HG03280 (cell line): ENCODE data around the gene SALL4.
"Not testable (repeated sequence)": the region's sequence is repeated elsewhere in the genome, so short reads cannot be mapped to it uniquely, and the experiment has no call there.

Source experiments
- ATAC-seq: cut with Tn5 transposase; IDR thresholded peaks from one replicate; pipeline ENCODE4 v1.9.1; 2021; ENCODE audit warnings: mild to moderate bottlenecking, moderate library complexity; ENCODE audit not compliant: unreplicated experiment

The SALL4 gene

GRCh38 chr20:51739722-51740249, 62.5 kb downstream of the SALL4 start:
- no peak for ATAC-seq

GRCh38 chr20:51738877-51739447, 63.4 kb downstream of the SALL4 start:
- ATAC-seq: no peak

DNA sequence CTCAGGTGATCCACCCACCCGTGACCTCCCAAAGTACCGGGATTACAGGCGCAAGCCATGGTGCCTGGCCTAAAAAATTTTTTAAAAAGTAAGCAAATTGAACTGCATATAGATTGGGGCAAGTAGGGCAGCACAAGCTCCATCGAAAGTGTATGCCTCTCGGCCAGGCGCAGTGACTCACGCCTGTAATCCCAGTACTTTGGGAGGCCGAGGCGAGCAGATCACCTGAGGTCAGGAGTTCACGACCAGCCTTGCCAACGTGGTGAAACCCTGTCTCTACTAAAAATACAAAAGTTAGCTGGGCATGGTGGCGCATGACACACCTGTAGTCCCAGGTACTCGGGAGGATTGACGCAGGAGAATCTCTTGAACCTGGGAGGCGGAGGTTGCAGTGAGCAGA, 64.1 kb downstream of the SALL4 start:
- not testable (repeated sequence) for ATAC-seq

GRCh38 chr20:51736947-51737346, 65.4 kb downstream of the SALL4 start:
- no peak for ATAC-seq

DNA sequence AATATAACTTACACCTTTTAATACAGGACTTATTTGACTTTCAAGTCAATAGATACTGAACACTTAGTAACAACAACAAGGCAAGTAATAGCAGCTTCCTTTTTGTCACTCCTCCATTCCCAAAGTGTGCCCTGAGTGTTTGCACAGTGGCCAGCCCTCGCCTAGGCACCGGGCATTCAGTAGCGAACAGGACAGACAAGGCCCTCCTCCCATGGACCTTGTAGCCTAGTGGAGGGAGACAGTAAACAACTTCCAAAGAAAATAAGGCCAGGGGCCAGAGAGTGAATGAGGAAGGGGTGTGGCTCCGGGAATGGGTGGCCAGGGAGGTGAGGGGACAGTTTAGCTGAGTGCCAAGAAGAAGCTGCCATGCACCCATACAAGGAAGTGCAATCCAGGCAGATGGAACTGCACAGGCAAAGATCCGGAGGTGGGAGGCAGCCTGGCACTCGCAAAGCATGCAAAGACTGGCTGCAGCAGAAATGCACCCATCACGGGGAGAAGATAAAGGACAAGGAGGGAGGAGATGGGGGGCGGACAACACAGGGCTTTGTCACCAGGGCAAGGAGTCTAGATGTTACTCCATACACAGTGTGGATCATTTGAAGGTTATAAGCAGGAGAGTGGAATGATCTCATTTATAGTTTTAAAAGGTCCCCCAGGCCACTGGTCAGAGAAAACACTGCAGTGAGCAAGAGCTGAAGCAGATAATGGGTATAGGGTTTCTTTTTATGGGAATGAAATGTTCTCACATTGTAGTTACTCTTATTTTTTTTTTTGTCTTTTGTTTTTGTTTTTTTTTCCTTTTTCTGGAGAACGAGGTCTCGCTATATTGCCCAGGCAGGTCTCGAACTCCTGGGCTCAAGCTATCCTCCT, 66.4 kb downstream of the SALL4 start:
- no peak for ATAC-seq

DNA sequence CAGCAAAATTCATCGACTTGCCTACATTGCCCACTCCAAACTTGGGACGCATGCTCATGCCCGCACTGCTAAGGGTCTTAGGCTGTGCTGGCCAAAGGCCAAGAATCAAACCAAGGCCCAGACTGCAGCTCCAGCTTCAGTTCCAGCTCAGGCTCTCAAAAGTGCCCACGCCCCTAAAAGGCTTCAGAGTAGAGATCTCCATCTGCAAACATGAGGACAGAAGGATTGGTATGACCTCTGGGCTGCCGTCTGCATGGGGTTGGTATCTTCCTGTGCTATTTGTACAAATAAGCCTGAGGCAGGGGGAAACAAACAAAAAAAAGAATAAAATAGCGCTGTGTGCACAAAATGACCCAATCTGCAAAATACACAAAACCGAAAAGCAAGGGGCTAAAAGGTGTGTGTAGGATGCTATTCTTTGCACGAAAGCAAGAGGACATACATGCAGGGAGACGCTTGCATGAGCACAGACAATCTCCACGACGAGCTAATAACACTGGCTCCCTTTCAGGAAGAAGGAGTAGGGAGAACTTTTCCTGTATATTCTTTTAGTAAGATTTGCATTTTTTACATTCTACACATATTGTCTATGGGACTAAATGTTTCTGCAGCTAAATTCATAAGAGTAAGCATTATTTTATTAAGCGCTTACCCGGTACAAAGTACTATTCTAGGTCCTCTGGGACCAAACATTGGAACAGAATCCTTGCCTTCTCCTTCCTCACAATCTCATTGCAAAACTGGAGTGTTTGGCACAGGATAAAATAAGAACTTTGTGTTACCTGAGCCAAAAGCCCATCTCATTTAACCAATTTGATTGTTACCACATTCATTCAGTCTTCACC, 67.2 kb downstream of the SALL4 start:
- ATAC-seq: no peak

DNA sequence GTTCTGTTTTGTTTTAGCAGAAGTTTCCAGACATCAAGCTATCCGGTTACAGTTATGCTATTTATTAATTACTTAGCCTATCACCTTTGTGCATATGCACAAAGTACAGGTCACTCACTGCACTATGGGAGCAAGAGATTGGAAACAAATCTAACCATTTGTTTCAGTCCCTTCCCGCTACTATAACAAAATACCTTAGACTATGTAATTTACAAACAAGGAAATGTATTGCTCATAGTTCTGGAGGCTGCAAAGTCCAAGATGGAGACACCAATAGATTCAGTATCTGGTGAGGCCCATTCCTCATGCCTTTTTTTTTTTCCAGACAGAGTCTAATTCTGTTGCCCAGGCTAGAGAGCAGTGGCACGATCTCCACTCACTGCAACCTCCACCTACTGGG, 69.3 kb downstream of the SALL4 start:
- no peak for ATAC-seq
